Muscle layer of colon (tissue), 2 donors: ENCODE data around the gene CELSR3.

ENCODE experiments used
- H3K27ac ChIP-seq: one replicate; pipeline ENCODE4 v1.7.0; 2013; ENCODE audit warnings: low read depth, mild to moderate bottlenecking, low read length, moderate library complexity
- H3K27me3 ChIP-seq, 2 donors: one replicate each; pipeline ENCODE4 v1.7.0; 2013; ENCODE audit warnings: low read length in 2 of 2, mild to moderate bottlenecking in 2 of 2; ENCODE audit not compliant: insufficient read depth in 2 of 2, control insufficient read depth in 1 of 2
- H3K36me3 ChIP-seq: one replicate; pipeline ENCODE4 v1.7.0; 2013; ENCODE audit warnings: mild to moderate bottlenecking, low read length; ENCODE audit not compliant: insufficient read depth
- H3K4me1 ChIP-seq: one replicate; pipeline ENCODE4 v1.7.0; 2013; ENCODE audit warnings: mild to moderate bottlenecking, low read length; ENCODE audit not compliant: insufficient read depth
- H3K4me3 ChIP-seq, 2 donors: one replicate each; pipeline ENCODE4 v1.7.0; 2013; ENCODE audit warnings: low read length in 2 of 2, low read depth in 1 of 2, mild to moderate bottlenecking in 1 of 2, moderate library complexity in 1 of 2
- H3K9ac ChIP-seq: one replicate; pipeline ENCODE4 v1.7.0; 2013; ENCODE audit warnings: low read length
- H3K9me3 ChIP-seq: one replicate; pipeline ENCODE4 v1.7.0; 2013; ENCODE audit warnings: mild to moderate bottlenecking, low read length
- donor health status: abdominal sarcoma.
- donor health status: Adenocarcinoma of cecum.

CELSR3 gene

DNA sequence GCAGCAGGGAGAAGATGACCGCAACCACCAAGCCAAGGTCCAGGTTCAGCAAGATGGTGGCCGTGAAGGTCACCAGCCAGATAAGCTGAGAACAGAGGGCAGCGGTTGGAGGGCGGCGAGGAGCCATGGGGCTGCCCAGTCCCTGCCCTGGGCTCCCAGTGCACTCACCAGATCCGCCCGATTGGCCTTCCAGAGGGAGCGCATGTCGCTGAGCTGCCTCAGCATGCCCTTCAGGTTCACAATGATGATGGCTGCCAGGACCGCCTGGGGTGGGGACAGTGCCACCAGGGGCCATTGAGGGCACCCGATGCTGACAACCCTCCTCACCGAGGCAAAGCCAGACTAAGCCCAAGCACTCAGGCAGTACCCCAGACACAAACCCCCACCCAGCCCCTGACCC lies 32.8 kb downstream of the CELSR3 start:
- Histone ChIP-seq H3K27me3 (no peaks in the 10 kb centered on the region), H3K27ac (no peak overlapping the region), H3K9me3 (no peaks in the 10 kb centered on the region), H3K4me3 (no peak overlapping the region), H3K36me3 (peaks cover 46% of the 10 kb centered on the region), H3K4me1 (peaks cover 10% of the 10 kb centered on the region), H3K9ac (no peak overlapping the region)

DNA sequence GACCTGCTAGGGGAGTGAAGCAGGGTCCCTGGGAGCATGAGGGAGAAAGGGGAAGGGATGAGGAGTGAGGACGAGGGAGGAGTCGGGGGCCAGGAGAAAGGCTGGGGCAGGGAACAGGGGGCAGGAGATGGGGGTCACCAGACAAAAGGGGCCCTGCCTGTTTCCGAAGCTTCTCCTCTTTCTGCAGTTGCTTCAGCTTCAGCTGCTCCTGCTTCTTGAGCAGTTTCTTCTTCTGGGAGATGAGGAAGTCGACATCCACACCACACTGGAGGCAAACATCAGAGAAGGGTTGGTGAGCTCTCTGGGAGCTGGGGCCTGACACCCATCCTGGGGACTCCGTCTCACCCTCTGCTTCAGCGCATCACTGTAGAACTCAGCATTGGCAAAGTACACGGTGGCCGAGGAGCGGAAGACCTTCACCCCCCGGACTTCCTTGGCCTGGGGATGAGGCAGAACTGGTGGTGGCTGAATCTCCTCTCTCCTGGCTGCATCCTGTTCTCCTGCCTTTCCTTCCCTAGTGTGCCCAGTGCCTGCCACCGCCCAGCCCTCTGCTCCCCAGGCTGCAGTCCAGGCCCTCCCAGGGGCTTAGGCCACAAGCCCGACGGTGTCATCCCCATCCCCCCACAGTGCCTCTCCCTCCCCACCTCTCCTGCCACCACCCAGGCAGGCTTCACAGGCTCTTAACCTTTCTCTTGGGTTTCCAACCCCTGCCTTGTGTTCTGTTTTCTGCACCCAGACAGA lies 34.2 kb downstream of the CELSR3 start:
- Histone ChIP-seq H3K9me3 (no peaks in the 10 kb centered on the region), H3K27me3 (no peaks in the 10 kb centered on the region), H3K4me3 (no peak overlapping the region), H3K9ac (no peak overlapping the region), H3K27ac (no peak overlapping the region), H3K36me3 (peaks cover 46% of the 10 kb centered on the region), H3K4me1 (no peaks in the 10 kb centered on the region)

DNA sequence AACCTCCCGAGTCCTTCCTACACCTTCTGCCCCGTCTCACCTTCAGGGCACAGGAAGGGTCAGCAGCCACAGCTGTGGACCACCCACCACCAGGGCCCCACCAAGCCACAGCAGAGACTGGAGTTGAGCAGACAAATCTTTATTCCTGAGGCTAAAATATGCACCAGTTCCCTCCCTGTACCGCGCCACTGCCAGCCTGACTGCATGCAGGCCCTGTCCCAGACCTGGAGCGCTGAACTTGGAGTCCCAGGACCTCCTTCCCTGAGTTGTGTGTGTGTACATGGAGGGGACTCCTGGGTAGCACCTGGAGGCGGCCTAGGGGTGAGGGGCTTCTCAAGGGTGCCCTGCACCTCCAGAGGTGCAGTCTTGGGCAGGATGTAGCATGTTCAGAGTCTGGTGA lies 37.1 kb downstream of the CELSR3 start:
- peaks cover 27% of the 10 kb centered on the region for H3K36me3 ChIP-seq
- no peaks in the 10 kb centered on the region for H3K9me3 ChIP-seq
- H3K4me1 ChIP-seq: no peaks in the 10 kb centered on the region
- no peak overlapping the region for H3K27ac ChIP-seq
- no peak overlapping the region for H3K4me3 ChIP-seq
- H3K9ac ChIP-seq: no peak overlapping the region
- H3K27me3 ChIP-seq: no peaks in the 10 kb centered on the region

DNA sequence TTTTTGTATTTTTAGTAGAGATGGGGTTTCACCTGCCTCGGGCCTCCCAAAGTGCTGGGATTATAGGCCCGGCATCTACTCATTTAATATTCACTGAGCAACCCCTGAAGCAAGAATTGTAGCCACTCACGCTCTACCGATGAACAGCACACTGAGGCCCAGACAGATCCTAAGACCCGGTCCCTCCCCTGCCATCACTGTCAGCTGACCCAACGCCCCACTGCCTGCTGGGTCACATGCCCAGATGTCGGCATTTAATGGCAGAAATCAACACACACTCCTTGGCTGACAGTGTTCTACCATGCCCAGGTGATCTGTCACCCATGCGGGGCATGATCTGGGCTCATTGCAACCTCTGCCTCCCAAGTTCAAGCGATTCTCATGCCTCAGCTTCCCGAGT lies 37.9 kb downstream of the CELSR3 start:
- Histone ChIP-seq H3K9me3 (no peaks in the 10 kb centered on the region), H3K4me3 (no peak overlapping the region), H3K36me3 (peaks cover 21% of the 10 kb centered on the region), H3K9ac (no peak overlapping the region), H3K4me1 (no peaks in the 10 kb centered on the region), H3K27ac (no peak overlapping the region), H3K27me3 (no peaks in the 10 kb centered on the region)

DNA sequence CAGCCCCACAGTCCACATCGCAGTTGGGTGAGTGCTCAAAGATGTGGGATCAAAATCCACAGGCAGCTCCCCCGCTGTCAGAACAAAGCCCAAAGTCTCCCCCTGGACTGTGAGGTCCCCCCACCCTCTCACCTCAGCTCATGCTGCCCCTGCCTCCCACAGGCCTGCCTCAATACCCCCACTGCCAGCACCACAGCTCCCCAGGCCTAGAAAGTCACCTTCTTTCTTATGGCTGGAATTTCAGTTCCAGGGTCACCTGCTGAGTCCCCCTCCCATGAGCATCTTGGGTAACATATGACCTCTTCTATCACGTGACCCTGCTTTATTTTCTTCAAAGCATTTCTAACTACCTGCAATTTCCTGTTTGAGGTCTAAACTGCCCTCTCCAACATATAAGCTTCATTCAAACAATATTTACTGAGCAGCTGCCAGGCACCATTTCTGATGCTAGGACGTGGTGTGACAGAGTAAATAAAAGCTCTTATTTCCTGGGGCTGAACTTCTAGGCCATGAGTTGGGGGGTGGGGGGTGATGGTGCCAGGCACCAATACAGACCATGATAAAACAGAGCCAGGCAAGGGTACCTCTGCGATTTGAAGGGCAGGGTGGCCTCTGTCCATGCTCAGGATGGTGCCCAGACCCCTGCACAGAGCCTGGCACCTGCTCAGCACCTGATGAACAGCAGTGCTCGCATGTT lies 38.7 kb downstream of the CELSR3 start:
- Histone ChIP-seq H3K36me3 (peaks cover 16% of the 10 kb centered on the region), H3K9me3 (no peaks in the 10 kb centered on the region), H3K4me3 (no peak overlapping the region), H3K4me1 (no peaks in the 10 kb centered on the region), H3K9ac (no peak overlapping the region), H3K27me3 (no peaks in the 10 kb centered on the region), H3K27ac (no peak overlapping the region)

DNA sequence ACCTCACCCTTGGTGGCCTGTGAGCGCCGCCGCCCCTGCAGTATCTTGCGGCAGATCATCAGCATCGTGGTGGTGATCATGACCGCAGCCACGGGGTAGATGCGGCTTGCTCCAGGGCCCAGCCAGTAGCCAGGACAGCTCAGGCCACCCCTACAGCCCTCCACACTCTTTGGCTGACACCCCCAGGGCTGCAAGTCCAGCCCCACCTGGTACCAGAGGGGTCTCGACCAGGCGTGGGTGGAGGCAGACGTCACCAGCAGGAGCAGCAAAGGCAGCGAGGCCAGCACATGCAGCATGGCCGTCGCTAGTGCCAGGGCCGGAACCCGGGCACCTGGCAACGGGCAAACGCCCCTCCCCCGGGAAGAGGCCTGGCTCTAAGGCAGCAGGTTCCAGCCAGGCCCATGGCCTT lies 41.2 kb downstream of the CELSR3 start, which contains the start of gene TMEM89:
TMEM89 (minus strand) TSS at position 309 of the 409 bp plus-strand sequence; CDS start at position 296, 13 bp downstream.
- Histone ChIP-seq H3K9ac (no peak within 1 kb of the TSS), H3K4me3 (no peak within 1 kb of the TSS), H3K27ac (no peak within 1 kb of the TSS), H3K27me3 (no peaks in the 10 kb centered on the region), H3K36me3 (no peaks in the 10 kb centered on the region), H3K4me1 (no peaks in the 10 kb centered on the region), H3K9me3 (peaks cover 6% of the 10 kb centered on the region)

DNA sequence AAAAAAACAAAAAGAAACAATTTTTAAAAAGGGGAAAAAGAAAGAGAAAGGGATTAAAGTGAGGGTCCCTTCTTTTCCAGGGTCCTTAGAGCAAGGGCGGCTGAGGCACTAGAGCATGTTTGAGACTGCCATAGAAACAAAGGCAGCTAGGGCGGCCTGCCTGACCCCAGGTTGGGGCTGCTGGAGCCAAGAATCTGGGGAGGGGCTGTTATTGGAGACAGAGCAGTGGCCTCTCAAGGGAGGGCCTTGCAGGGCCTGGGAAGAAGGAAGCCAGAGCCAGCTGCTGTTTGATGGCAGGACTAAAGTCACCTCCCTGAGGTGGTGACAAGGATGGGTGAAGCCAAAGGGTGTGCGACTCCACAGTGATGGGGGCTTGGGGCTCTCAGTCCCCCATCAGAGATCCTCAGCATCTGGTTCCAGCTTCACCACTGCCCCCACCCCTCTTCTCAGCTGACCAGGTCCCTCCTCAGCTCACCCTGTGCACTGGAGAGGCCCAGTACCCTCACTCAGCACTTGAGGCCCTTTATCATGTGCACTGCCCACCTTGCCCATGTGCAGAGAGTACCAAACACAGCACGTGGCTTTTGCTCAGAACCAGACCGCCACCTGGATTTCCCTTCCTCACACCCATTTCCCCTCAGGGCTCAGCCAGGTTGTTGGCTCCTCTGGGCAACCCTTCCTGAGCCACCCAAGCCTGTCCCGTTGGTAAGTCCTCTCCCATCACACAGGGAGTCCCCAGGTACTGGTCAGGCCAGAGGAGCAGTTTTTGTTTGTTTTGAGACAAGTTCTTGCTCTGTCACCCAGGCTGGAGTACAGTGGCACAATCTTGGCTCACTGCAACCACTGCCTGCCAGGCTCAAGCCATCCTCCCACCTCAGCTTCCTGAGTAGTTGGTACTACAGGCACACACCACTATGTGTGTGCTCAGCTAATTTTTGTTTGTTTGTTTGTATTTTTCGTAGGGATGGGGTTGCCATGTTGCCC lies 42.9 kb downstream of the CELSR3 start:
- Histone ChIP-seq H3K27me3 (no peaks in the 10 kb centered on the region), H3K9me3 (peaks cover 6% of the 10 kb centered on the region), H3K4me1 (no peaks in the 10 kb centered on the region), H3K4me3 (no peak overlapping the region), H3K27ac (no peak overlapping the region), H3K9ac (no peak overlapping the region), H3K36me3 (no peaks in the 10 kb centered on the region)

DNA sequence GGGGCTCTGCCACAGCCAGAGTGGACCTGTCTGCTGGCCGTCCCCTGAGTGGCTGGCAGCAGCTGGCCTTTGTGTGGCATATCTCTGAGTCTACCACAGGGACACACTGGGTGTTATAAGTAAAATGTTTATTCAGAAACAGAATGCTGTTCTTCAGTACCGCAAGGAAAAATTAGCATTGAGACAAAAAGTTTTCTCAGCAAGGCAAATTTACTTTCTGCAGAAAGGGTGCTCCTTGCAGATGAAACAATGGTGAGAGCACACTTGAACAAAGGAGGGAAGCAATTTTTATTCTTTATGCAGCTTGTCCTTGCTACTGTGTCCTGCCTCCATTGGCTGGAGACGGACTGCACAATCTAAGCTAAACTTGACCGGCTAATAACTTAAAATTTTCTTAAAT lies 45.1 kb downstream of the CELSR3 start:
- Histone ChIP-seq H3K4me3 (no peak overlapping the region), H3K4me1 (no peaks in the 10 kb centered on the region)

DNA sequence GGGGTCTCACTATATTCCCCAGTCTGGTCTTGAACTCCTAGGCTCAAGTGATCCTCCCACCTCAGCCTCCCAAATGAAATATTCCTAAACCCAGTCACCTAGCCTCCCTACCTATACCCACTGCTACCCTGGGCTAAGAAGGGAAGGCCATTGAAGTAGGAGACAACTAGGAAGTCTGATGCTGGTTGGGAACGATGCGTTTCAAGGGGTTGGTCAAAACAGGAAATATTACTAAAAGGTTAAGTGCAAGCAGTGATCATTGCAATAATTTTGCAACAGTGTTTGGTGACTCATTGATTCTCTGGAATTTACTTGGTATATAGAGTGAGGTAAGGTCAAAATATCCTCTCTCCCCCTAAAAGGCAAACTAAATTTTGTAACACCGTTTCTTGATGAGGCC lies 48.6 kb downstream of the CELSR3 start:
- H3K4me3 ChIP-seq: no peak overlapping the region
- H3K4me1 ChIP-seq: no peaks in the 10 kb centered on the region
- H3K9ac ChIP-seq: no peak overlapping the region
- H3K27me3 ChIP-seq: no peaks in the 10 kb centered on the region
- no peak overlapping the region for H3K27ac ChIP-seq
- peaks cover 6% of the 10 kb centered on the region for H3K9me3 ChIP-seq
- H3K36me3 ChIP-seq: no peaks in the 10 kb centered on the region

More for the DNA sequence above, 45.1 kb downstream of the CELSR3 start:
- H3K36me3 ChIP-seq: no peaks in the 10 kb centered on the region
- H3K27ac ChIP-seq: no peak overlapping the region
- no peak overlapping the region for H3K9ac ChIP-seq
- H3K27me3 ChIP-seq: no peaks in the 10 kb centered on the region
- peaks cover 6% of the 10 kb centered on the region for H3K9me3 ChIP-seq

DNA sequence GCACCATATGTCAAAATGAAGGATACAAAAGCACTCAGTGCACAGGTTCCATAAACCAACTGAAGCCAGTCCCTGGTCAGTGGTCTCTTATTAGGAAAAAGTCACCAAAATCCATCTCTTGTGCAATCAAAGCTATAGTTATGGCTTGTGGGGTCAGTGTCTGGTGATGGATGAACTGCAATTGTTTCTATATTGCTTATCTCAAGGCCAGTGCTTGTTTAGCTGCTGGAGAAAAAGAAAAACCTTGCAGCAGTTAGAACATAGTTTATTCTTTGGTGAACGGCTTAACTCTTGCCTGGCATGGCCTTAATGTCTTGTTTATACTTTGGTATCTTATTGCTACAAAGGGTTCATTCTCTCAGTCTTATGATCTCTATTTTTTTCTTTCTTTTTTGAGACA lies 50.4 kb downstream of the CELSR3 start:
- Histone ChIP-seq H3K27me3 (no peaks in the 10 kb centered on the region), H3K4me3 (no peak overlapping the region), H3K36me3 (no peaks in the 10 kb centered on the region), H3K27ac (no peak overlapping the region), H3K9me3 (peaks cover under 1% of the 10 kb centered on the region), H3K4me1 (peaks cover 17% of the 10 kb centered on the region), H3K9ac (no peak overlapping the region)
